Heart right ventricle (tissue), 16 donors: ENCODE data around the gene UNC5C. TPM values are rescaled to one million over a fixed set of nuclear protein-coding genes. Genes with fewer than 3 reads are reported as not detected.
A peak's percentile ranks its signal among the peaks of the same experiment; 100 is the strongest.

Experiments used
- ATAC-seq, 8 donors: fragments of 200-7000 bp; cut with Tn5 transposase; one replicate each; pipeline ENCODE4 v1.9.1; 2020; ENCODE audit warnings: mild to moderate bottlenecking in 8 of 8, moderate library complexity in 8 of 8, moderate number of reproducible peaks in 1 of 8
- DNase-seq, 2 donors: peaks; one replicate each; pipeline ENCODE4 v3.0.0-alpha.2; 2020
- H3K27ac ChIP-seq, 10 donors: fragments of 200-600 bp; sonication (generic) in 2 of 10; one replicate each; pipeline versions ENCODE4 v1.5.0 to v1.8.0; 2020 to 2022; ENCODE audit warnings: mild to moderate bottlenecking in 3 of 10
- H3K27me3 ChIP-seq, 7 donors: fragments of 200-600 bp; one replicate each; pipeline ENCODE4 v1.8.0; 2021 to 2022; ENCODE audit warnings: mild to moderate bottlenecking in 2 of 7
- H3K36me3 ChIP-seq, 9 donors: fragments of 200-600 bp; sonication (generic) in 1 of 9; one replicate each; pipeline versions ENCODE4 v1.5.0 to v1.8.0; 2020 to 2022; ENCODE audit warnings: mild to moderate bottlenecking in 2 of 9
- H3K4me1 ChIP-seq, 9 donors: fragments of 200-600 bp; sonication (generic) in 1 of 9; one replicate each; pipeline versions ENCODE4 v1.5.0 to v1.8.0; 2020 to 2022; ENCODE audit warnings: mild to moderate bottlenecking in 4 of 9
- H3K4me3 ChIP-seq, 10 donors: fragments of 200-600 bp; sonication (generic) in 2 of 10; one replicate each; pipeline versions ENCODE4 v1.5.0 to v1.8.0; 2020 to 2022; ENCODE audit warnings: mild to moderate bottlenecking in 7 of 10, moderate library complexity in 2 of 10
- H3K9me3 ChIP-seq, 11 donors: fragments of 200-600 bp in 10 of 11; sonication (generic) in 2 of 11; one replicate each; pipeline versions ENCODE4 v1.5.0 to v1.8.0; 2013 to 2022; ENCODE audit warnings: mild to moderate bottlenecking in 2 of 11, control low read depth in 1 of 11, moderate library complexity in 1 of 11
- WGBS, 2 donors: extraction: QIAGEN DNeasy Blood & Tissue Kit; methylation state at CpG; one replicate each; pipeline ENCODE4 v1.1.7; 2013; ENCODE audit warnings: inconsistent platforms in 1 of 2; 5-methylcytosine and 5-hydroxymethylcytosine counted together
- intact Hi-C, 10 donors: fragments of 100-400 bp; cut with DNase I; formaldehyde crosslinking; loops; one replicate each; pipeline versions ENCODE4 v1.11.1 to v1.14.2; 2022
- polyA plus RNA-seq, 2 donors: library from polyadenylated mRNA; stranded (reverse); fragments of 200-250 nt; gene quantifications; one replicate each; pipeline ENCODE4 v1.2.3, GENCODE V29; 2013
- total RNA-seq, 10 donors: library from RNA; stranded (reverse); fragmentation: NEBNext Ultra II Directional in 3 of 10; extraction: Animal tissue kit (Norgen Biotek cat#: 25700) in 3 of 10; gene quantifications; one replicate each; pipeline versions ENCODE4 v1.2.1 to v1.2.4, GENCODE V29; 2021 to 2023
- TF ChIP-seq, protein P1 (sequence below), 9 donors: fragments of 200-600 bp; sonication (generic) in 2 of 9; IDR thresholded peaks; one replicate each; pipeline versions ENCODE4 v1.5.0 to v1.8.0; 2021 to 2022; ENCODE audit warnings: antibody characterized with exemption in 9 of 9, mild to moderate bottlenecking in 5 of 9, moderate library complexity in 1 of 9
- donor health status: Arrhythmogenic right ventricular cardiomyopathy.
- donor health status: ischemic (EF 13 %, LVEDD 7.1; RV severe dilation, severe dysfunction).
- donor health status: healthy with polysubstance abuse.
- donor health status: DM: no; HTN: yes; CAD: no.
- donor health status: DM: no; HTN: no; CAD: no.
- donor health status: ischemic (EF 25% LVEDD 6.9; RV normal size, moderate dysfunction).
- donor health status: ischemic (EF 25% LVEDD 5.7; RV mildly dilated, moderate dysfunction).
- donor health status: healthy.
- donor health status: DM: yes; HTN: yes; CAD: no.
- donor health status: Ischemic cardiomyopathy.
- donor health status: ischemic (EF 35%, LVEDD 5.7; RV mildly dilated, moderate dysfunction).
- donor health status: nonischemic (EF 11% LVEDD 7.7; RV severe dilation, severe dysfunction).
- donor health status: DM: yes; HTN: yes; CAD: no.
- donor health status: PGD.
- donor health status: ischemic (EF 29% LVEDD 5.4; RV normal size, mild dysfunction).
- donor health status: nonischemic (EF 23%, LVEDD 6.1; RV moderate dilation, normal function).

Gene UNC5C
- total and polyA plus RNA-seq, 12 donors = 0.44 to 3.2 (median 1.5) TPM

DNA sequence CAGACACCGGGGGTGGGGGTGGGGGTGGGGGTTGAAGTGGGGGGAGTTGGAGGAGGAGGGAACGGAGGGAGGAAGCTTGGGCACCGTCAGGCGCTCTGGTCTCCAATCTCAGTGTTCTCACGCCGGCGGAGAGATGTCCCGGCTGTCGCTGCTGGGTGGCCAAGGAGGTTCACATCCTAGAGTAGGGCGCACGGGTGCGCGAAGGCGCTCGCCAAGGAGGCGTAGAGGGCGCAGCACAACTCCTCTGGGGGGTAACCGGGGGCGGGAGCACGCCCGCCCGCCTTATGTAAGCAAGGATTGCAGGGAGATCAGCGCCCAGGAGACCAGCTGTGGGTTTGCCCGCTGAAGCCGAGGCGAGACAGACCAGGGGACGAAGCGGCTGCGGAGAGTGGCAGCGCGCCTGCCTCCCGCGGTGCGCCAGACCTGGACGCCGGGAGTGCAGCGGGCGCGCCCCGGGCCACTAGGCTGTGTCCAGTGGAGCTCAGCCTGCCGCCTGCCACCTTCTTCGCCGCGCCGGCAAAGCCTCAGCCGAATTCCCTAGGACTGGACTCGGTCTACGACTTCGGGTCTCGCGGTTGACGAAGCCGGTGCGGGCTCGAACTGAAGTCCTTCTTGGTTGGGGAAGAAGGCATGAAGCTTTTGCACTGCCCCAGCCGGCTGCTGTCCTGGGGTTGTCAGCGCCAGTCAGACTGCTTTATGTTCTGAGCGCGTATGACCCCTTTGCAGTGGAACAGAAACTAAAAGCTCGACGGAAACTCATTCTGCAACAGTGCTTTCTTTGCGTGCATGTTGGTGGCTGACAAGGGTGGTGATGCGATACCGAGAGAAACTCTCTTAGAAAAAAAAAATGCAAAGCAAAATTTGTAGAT is 707 bp upstream of the UNC5C start:
- H3K27me3 ChIP-seq = peaks cover 0 to 61% (median 48%) of the 10 kb centered on the region in 7 donors
- WGBS, 2 donors = 0 to 1% methylated on average over 64 of the region's 64 CpGs
- ATAC-seq (peak; percentile 53 to 86 (median 64)), DNase-seq (peak; percentile 55 to 75)
- no peaks in the 10 kb centered on the region for H3K9me3 ChIP-seq
- peak overlapping the region; percentile 70 to 88 (median 85) for H3K27ac ChIP-seq
- TF ChIP-seq, protein P1, sequence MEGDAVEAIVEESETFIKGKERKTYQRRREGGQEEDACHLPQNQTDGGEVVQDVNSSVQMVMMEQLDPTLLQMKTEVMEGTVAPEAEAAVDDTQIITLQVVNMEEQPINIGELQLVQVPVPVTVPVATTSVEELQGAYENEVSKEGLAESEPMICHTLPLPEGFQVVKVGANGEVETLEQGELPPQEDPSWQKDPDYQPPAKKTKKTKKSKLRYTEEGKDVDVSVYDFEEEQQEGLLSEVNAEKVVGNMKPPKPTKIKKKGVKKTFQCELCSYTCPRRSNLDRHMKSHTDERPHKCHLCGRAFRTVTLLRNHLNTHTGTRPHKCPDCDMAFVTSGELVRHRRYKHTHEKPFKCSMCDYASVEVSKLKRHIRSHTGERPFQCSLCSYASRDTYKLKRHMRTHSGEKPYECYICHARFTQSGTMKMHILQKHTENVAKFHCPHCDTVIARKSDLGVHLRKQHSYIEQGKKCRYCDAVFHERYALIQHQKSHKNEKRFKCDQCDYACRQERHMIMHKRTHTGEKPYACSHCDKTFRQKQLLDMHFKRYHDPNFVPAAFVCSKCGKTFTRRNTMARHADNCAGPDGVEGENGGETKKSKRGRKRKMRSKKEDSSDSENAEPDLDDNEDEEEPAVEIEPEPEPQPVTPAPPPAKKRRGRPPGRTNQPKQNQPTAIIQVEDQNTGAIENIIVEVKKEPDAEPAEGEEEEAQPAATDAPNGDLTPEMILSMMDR (IDR thresholded peaks at IDR 0.05) = no peak
- intact Hi-C loops = loop anchor here in 2 of 10 donors (10.0 kb wide), 1 partner anchor 385 kb away; no protein-coding TSS in a partner anchor
- H3K36me3 ChIP-seq = no peaks in the 10 kb centered on the region
- peaks cover 0 to 25% (median 10%) of the 10 kb centered on the region in 9 donors for H3K4me1 ChIP-seq
- peak overlapping the region; percentile 44 to 72 (median 70) for H3K4me3 ChIP-seq

DNA sequence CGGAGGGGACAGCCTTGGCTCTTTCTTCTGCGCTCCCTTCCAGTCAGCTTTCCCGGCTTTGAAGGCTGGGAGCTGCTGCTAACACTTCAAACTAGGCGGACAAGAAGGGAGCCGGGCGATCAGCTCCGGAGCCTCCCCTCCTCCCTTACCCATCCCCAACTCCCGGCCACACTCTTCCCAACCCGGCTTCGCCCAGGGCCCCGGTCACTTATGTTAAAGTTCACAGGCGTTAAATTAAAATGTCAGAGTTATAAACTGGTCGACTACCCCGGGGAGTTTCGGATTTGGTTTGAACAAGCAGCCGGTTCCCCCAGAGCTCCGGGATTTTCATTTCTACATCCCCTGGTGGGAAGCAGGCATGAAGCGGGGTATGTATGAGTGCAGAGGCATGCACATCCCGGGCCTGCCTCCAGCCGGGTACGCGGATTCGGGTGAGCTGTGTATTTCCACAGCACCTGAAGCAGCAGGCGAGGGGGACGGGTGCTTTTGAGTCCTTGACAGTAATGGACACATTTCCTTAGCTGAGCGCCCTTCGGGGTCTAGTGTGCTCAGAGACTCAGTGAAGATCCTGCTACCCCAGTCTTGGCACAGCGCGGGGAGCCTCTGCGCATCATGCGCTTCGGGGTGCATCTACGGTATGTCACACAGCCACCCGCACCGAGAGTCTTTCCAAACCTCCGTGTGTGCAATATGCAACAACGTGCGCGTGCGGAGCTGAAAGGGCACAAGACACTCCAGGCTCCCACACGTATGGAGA is 880 bp downstream of the UNC5C start:
- Histone ChIP-seq H3K9me3 (no peaks in the 10 kb centered on the region), H3K27me3 (peaks cover 0 to 61% (median 48%) of the 10 kb centered on the region in 7 donors)
- WGBS, 2 donors = 1% methylated on average over 41 of the region's 41 CpGs

DNA sequence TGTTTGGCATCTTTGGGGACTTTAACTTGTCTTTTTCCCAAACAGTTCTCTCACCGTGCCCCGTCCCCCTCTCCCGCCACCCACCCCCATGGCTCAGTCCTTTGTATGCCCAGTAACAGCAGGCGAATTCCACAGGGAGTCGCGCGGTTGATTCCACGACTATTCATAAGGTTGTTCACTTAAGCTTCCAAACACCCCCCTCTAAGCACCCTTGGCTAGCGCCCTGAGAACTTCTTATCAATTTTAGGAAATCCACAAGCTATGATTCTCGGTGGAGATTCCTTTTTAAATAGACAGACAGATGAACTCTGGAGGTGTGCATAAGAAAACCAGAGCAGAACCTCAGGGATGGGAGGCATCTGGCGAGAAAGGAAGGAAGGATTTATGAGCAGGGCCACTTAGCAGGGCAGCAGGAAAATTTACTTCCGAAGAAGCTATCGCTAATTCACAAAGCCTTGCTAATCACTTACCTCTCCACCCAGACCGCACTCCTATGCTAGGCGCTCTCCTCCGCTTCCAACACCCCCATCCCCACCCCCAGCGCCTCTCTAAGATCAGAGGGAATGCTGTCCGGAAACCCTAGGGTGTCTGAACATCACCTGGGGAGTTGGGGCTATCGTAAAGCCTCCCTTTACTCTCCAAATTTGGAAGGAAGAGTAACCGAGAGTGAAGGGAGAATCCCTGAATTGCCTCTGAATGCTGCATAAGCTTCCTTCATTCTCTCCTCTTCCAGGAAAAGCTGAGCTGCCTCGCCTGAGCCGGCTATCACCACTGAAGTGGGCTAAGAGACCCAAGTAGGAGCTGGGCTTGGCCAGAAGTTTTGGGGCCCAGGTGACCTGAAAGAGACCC is 1.7 kb downstream of the UNC5C start:
- no peaks in the 10 kb centered on the region for H3K36me3 ChIP-seq
- peak overlapping the region; percentile 27 to 88 (median 85) for H3K27ac ChIP-seq
- ATAC-seq (peak in 1 of 8 donors; percentile 9), DNase-seq (no peak)
- peaks cover 0 to 25% (median 10%) of the 10 kb centered on the region in 9 donors for H3K4me1 ChIP-seq
- peaks cover 0 to 61% (median 48%) of the 10 kb centered on the region in 7 donors for H3K27me3 ChIP-seq
- TF ChIP-seq, protein P1 (IDR thresholded peaks at IDR 0.05) = no peak
- peak overlapping the region in 9 of 10 donors; percentile 44 to 72 (median 70) for H3K4me3 ChIP-seq
- H3K9me3 ChIP-seq = no peaks in the 10 kb centered on the region
- WGBS, 2 donors = 9 to 12% methylated on average over 22 of the region's 22 CpGs
- intact Hi-C loops = loop anchor here in 2 of 10 donors (10.0 kb wide), 1 partner anchor 382 kb away; no protein-coding TSS in a partner anchor

More for the DNA sequence above, 880 bp downstream of the UNC5C start:
- ATAC-seq = peak in 4 of 8 donors; percentile 10 to 28 (median 18)
- Histone ChIP-seq H3K36me3 (no peaks in the 10 kb centered on the region), H3K4me1 (peaks cover 0 to 25% (median 10%) of the 10 kb centered on the region in 9 donors), H3K4me3 (peak overlapping the region; percentile 44 to 72 (median 70)), H3K27ac (peak overlapping the region; percentile 70 to 88 (median 85))
- intact Hi-C loops = loop anchor here in 2 of 10 donors (10.0 kb wide), 1 partner anchor 383 kb away; no protein-coding TSS in a partner anchor
- TF ChIP-seq, protein P1 (IDR thresholded peaks at IDR 0.05) = no peak
- peak; percentile 21 to 23 for DNase-seq
